Measurements from ENCODE around the gene SNPH. TPM values are rescaled to one million over a fixed set of nuclear protein-coding genes. Genes with fewer than 3 reads are reported as not detected.
A peak's percentile ranks its signal among the peaks of the same experiment; 100 is the strongest.

The SNPH gene
- total RNA-seq, 4 donors from 2014 or later, result 9.3 to 16.2 (median 13.6) TPM

DNA sequence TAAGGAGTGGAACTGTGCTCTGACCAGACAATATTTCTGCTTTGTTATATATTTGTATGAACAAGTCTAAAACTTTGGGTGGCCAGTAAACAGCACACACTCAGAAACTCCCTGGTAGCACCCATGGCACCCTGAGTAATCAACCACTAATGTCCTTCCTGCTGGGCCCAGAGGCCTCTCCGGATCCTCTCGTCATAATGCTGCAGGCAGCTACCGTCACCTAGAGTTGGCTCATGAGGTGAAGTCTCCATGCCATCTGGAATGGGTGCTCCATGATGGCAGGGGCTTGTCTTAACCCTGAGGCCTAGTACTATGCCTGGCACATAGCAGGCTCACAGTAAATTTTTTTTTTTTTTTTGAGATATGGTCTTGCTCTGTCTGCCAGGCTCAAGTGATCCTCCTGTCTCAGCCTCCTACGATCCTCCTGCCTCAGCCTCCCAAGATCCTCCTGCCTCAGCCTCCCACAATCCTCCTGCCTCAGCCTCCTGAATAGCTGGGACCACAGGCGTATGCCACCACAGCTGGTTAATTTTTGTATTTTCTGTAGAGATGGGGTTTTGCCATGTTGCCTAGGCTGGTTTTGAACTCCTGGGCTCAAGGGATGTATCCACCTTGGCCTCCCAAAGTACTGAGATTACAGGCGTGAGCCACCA is 65.8 kb downstream of the SNPH start:
- H3K9me3 ChIP-seq, result no peaks in the 10 kb centered on the region
- intact Hi-C loops (cut with DNase I), result no loop called here
- no peak overlapping the region for H3K4me3 ChIP-seq (replicated peaks in 1 of 3)
- no peak for DNase-seq
- H3K4me1 ChIP-seq, result peaks cover 56 to 66% of the 10 kb centered on the region in 2 donors
- TF ChIP-seq, protein P1, sequence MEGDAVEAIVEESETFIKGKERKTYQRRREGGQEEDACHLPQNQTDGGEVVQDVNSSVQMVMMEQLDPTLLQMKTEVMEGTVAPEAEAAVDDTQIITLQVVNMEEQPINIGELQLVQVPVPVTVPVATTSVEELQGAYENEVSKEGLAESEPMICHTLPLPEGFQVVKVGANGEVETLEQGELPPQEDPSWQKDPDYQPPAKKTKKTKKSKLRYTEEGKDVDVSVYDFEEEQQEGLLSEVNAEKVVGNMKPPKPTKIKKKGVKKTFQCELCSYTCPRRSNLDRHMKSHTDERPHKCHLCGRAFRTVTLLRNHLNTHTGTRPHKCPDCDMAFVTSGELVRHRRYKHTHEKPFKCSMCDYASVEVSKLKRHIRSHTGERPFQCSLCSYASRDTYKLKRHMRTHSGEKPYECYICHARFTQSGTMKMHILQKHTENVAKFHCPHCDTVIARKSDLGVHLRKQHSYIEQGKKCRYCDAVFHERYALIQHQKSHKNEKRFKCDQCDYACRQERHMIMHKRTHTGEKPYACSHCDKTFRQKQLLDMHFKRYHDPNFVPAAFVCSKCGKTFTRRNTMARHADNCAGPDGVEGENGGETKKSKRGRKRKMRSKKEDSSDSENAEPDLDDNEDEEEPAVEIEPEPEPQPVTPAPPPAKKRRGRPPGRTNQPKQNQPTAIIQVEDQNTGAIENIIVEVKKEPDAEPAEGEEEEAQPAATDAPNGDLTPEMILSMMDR (IDR thresholded peaks at IDR 0.05), result no peak
- no peak for TF ChIP-seq POLR2A (IDR thresholded peaks at IDR 0.05)
- H3K27ac ChIP-seq, result peak overlapping the region in 2 of 3 donors; percentile 95 to 99
- no peaks in the 10 kb centered on the region for H3K27me3 ChIP-seq
- WGBS, 2 donors, result 97 to 98% methylated on average over 6 of the region's 6 CpGs
- H3K36me3 ChIP-seq, result no peaks in the 10 kb centered on the region

DNA sequence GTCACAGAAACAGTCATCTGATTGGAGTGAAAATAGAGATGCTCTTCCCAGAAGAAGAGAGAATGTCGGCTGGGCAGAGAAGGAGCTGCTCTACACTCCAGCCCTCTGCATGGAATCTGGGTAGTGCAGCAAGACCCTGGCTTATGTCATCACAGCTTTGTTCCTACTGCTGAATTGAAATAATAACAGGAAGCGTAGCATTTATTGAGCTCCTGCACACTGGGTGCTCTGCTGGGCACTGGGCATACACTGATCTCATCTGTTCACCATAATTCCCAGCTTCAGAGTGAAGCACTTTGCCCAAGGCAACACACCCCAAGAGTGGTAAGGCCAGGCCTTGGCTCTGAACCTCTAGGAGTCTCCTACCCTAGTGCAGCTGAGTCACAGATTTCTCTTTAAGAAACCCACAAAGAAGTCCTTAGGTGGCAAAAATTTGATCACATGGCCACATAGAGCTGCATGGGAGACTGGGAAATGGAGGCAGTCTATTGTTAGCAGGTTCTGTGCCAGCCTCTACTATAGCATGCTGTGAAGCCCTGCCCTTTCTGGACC is 66.7 kb downstream of the SNPH start:
- intact Hi-C loops (cut with DNase I), result no loop called here
- H3K27ac ChIP-seq, result peak overlapping the region in 1 of 3 donors; percentile 95

DNA sequence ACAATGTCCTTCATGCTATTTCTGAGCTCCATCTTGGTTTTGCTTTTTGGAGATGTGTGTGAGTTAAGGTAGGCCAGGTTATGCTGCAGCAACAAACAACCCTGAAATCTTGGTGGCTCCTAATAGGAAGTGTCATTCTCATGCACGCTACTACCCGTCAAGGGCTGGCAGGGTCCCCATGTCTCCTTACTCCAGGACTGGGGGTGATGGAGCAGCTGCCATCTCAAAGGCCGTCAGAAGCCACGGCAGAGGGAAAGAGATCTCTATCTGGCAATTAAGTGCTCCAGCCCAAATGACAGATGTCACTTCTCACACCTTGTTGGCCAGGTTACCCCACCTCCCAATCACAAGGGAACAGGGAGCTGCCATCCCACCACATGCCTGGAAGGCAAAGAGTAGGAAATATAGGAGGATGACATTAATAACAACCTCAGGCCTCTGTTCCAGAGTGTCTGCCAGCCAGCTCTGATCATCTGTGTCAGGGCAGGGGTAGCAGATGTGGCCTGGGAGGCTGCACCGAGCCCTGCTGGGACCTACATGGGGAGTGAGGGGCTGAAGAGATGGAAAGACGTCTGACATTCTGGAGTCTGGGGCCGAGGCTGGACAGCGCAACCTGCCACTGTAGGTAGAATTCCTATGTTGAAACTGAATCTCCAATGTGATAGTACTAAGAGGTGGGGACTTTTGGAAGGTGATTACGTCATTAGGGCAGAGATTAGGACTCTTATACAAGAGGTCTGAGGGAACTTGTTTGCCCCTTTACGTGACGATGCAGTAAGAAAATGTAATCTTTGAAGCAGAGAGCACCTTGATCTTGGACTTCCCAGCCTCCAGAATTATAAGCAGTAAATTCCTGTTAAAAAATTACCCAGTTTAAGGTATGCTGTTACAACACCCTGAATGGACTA is 67.6 kb downstream of the SNPH start:
- Histone ChIP-seq H3K36me3 (no peaks in the 10 kb centered on the region), H3K27ac (no peak overlapping the region), H3K9me3 (no peaks in the 10 kb centered on the region), H3K4me3 (replicated peaks in 1 of 3) (no peak overlapping the region), H3K4me1 (peaks cover 38 to 64% of the 10 kb centered on the region in 2 donors), H3K27me3 (no peaks in the 10 kb centered on the region)
- intact Hi-C loops (cut with DNase I), result no loop called here
- 94 to 98% methylated on average over 11 of the region's 11 CpGs for WGBS, 2 donors
- TF ChIP-seq POLR2A (IDR thresholded peaks at IDR 0.05), result no peak
- DNase-seq, result no peak

More for the DNA sequence above, 66.7 kb downstream of the SNPH start:
- H3K4me3 ChIP-seq (replicated peaks in 1 of 3), result no peak overlapping the region
- H3K4me1 ChIP-seq, result peaks cover 47 to 66% of the 10 kb centered on the region in 2 donors
- no peaks in the 10 kb centered on the region for H3K27me3 ChIP-seq
- DNase-seq, result no peak
- WGBS, 2 donors, result 60 to 77% methylated on average over 2 of the region's 2 CpGs
- TF ChIP-seq, protein P1 (IDR thresholded peaks at IDR 0.05), result no peak
- TF ChIP-seq POLR2A (IDR thresholded peaks at IDR 0.05), result no peak
- H3K9me3 ChIP-seq, result no peaks in the 10 kb centered on the region
- H3K36me3 ChIP-seq, result no peaks in the 10 kb centered on the region

DNA sequence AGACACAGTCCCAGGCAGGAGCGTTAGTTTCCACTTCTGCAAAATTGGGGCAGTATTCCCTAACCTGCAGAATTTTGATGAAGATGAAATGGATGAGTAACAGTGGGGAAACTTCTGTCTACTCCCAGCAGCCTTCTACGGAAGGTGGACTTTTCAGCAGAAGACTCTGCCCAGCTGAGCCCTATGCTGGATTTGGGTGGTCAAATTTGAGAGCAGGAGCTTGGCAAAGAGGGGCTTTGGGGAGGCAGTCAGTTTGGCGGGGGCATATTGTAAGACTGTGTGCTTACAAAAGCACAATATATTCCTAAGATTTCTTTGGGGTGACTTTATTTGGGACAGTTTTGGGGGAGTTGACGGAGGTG is 68.3 kb downstream of the SNPH start:
- no peaks in the 10 kb centered on the region for H3K36me3 ChIP-seq
- peaks cover 32 to 59% of the 10 kb centered on the region in 2 donors for H3K4me1 ChIP-seq
- no peak overlapping the region for H3K27ac ChIP-seq
- TF ChIP-seq, protein P1 (IDR thresholded peaks at IDR 0.05), result no peak
- no peak for TF ChIP-seq POLR2A (IDR thresholded peaks at IDR 0.05)
- H3K4me3 ChIP-seq (replicated peaks in 1 of 3), result no peak overlapping the region
- no peaks in the 10 kb centered on the region for H3K9me3 ChIP-seq
- no peak for DNase-seq
- no peaks in the 10 kb centered on the region for H3K27me3 ChIP-seq
- 90 to 98% methylated on average over 4 of the region's 4 CpGs for WGBS, 2 donors
- intact Hi-C loops (cut with DNase I), result no loop called here

DNA sequence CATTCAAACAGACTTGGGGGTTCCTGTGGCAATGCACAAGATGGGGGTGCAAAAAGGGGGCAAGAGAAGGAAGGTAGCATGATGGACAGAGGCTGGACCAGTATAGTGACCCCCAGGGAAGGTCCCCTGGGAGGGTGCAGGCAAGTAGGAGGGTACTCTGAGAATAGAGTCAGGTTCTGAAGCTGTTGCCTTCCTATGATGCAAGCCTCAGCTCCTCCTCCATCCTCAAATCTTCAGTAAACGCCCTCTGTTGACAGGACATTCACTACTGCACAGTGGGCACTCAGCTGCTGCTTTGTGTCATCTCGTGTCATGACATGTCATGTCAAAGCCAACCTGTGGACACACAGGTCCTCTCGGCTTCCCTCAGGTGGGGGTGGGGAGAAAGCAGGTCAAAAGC is 68.7 kb downstream of the SNPH start:
- DNase-seq, result no peak
- WGBS, 2 donors, result 77 to 82% methylated on average over 3 of the region's 3 CpGs
- H3K9me3 ChIP-seq, result no peaks in the 10 kb centered on the region
- H3K36me3 ChIP-seq, result no peaks in the 10 kb centered on the region
- no peaks in the 10 kb centered on the region for H3K27me3 ChIP-seq
- TF ChIP-seq, protein P1 (IDR thresholded peaks at IDR 0.05), result no peak
- TF ChIP-seq POLR2A (IDR thresholded peaks at IDR 0.05), result no peak
- intact Hi-C loops (cut with DNase I), result no loop called here
- no peak overlapping the region for H3K4me3 ChIP-seq (replicated peaks in 1 of 3)
- H3K4me1 ChIP-seq, result peaks cover 28 to 55% of the 10 kb centered on the region in 2 donors
- peak overlapping the region in 1 of 3 donors; percentile 65 for H3K27ac ChIP-seq
